OCI-LY1 (cell line): ENCODE data around the gene BCAP31.

Source experiments
- EZH2 ChIP-seq: fragments of 200-600 bp; sonication (generic), shearing (Covaris generic); IDR thresholded peaks from 2 replicates; pipeline ENCODE4 v1.8.0; 2017; ENCODE audit warnings: borderline replicate concordance, mixed run types, mild to moderate bottlenecking, antibody characterized with exemption, low read length, moderate library complexity, mixed read lengths
- TF ChIP-seq, protein P1 (sequence below): fragments of 200-600 bp; sonication (generic), shearing (Covaris generic); IDR thresholded peaks from 2 replicates; pipeline ENCODE4 v1.5.1; 2017; ENCODE audit warnings: mild to moderate bottlenecking, antibody characterized with exemption, low read length, moderate library complexity, mixed read lengths

DNA sequence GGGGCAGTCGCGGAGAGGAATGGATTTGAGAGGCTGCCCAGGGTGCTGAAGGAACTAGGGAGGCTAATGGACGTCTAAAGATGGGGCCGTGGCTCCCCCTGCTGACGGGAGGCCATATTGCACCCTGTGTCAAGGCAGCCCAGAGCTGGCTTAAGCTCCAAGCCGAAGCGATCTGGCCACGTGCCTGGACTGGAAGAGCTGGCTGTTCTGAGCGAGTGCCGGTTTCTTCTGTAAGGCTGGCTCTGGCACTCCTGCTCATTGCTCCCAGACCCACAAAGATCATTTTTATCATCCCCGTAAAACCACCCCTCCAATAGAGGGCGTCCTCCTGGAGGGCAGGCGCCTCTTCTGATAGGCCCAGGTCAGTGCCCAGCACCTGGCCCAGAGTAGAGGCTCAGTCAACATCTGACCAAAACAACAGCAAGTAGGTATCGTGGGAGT, 56.2 kb downstream of the BCAP31 start:
- TF ChIP-seq, protein P1, sequence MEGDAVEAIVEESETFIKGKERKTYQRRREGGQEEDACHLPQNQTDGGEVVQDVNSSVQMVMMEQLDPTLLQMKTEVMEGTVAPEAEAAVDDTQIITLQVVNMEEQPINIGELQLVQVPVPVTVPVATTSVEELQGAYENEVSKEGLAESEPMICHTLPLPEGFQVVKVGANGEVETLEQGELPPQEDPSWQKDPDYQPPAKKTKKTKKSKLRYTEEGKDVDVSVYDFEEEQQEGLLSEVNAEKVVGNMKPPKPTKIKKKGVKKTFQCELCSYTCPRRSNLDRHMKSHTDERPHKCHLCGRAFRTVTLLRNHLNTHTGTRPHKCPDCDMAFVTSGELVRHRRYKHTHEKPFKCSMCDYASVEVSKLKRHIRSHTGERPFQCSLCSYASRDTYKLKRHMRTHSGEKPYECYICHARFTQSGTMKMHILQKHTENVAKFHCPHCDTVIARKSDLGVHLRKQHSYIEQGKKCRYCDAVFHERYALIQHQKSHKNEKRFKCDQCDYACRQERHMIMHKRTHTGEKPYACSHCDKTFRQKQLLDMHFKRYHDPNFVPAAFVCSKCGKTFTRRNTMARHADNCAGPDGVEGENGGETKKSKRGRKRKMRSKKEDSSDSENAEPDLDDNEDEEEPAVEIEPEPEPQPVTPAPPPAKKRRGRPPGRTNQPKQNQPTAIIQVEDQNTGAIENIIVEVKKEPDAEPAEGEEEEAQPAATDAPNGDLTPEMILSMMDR: peak; percentile 81
- TF ChIP-seq EZH2: no peak
